Stomach (tissue), 4 donors: ENCODE measurements around the gene CHMP4A.

Source experiments
- CTCF ChIP-seq, 7 experiments: fragments of 450-650 bp in 4 of 7; fragments of 200-600 bp in 3 of 7; sonication (generic) in 3 of 7; IDR thresholded peaks; one replicate each; pipeline ENCODE4 v1.5.1; 2016 to 2019; ENCODE audit warnings: antibody characterized with exemption in 7 of 7, control low read depth in 2 of 7, mild to moderate bottlenecking in 1 of 7
- POLR2A ChIP-seq, 4 donors: fragments of 450-650 bp; IDR thresholded peaks; one replicate each; pipeline ENCODE4 v1.6.1; 2016; ENCODE audit warnings: antibody characterized with exemption in 4 of 4, control low read depth in 2 of 4, mild to moderate bottlenecking in 1 of 4, moderate library complexity in 1 of 4

- TF ChIP-seq CTCF (IDR thresholded peaks at IDR 0.05) (no peak), POLR2A (IDR thresholded peaks at IDR 0.05) (no peak)
These were observed 43.7 kb upstream of the CHMP4A start for GRCh38 chr14:24256960-24257359.
